COR-L47 (cell line): ENCODE measurements around the gene AMH.

ENCODE experiments used
- DNase-seq: peaks from one replicate; lab custom pipeline; 2025; lab: John Stamatoyannopoulos, UW

Gene AMH

DNA sequence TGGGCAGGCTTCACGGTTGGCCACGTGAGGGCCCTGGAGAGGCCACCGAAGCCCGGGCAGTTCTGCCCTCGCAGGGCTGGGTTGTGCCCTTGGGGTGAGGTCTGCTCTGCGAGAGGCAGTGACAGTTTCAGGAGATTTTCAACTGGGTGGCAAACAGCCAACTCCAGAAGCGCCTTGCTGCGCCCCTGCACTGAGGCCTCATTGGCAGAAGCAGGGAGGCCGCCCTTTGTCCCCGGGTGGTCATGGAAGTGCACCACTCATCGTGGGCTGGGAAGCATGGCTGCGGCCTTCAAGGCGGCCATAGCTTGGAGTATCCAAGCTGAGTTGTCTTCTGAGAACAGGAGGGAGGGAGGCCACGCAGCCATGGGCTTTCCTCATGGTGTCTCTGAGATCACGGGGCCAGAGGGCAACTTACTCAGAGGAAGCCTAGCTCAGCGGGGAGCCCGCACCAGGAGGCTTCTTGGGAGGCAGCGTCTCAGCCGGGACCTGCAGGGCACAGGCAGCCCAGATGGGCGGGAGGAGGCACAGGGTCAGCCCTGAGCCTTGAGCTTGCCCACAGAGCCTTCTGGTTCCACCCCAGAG lies 27.8 kb upstream of the AMH start:
- DNase-seq: no peak

DNA sequence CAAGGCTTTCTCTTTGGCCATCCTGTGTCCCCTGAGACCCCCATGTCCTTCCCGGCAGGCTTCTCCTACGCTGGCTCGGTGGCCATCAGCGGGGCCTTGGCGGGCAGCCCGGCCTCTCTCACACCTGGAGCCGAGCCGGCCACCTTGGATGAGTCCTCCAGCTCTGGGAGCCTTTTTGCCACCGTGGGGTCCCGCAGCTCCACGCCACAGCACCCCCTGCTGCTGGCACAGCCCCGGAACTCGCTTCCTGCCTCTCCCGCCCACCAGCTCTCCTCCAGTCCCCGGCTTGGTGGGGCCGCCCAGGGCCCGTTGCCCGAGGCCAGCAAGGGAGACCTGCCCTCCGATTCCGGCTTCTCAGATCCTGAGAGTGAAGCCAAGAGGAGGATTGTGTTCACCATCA lies 27.2 kb upstream of the AMH start:
- no peak for DNase-seq

DNA sequence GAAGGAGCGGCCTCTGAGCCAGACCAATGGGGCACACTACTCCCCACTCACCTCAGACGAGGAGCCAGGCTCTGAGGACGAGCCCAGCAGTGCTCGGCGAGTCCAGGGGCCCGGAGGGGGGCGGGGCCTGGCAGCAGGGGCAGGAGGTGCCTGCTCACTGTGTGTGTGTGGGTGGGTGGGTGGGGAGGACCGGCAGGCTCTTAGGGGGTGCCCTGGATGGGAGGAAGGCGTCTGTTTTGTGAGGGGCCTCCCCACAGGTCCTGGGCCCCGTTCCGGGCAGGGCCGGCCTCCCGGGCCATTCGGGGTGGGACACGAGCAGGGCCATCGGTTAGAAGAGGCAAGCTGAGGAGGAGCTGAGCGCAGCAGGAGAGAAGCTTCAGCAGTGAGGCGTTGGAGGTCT lies 25.7 kb upstream of the AMH start:
- DNase-seq: no peak

DNA sequence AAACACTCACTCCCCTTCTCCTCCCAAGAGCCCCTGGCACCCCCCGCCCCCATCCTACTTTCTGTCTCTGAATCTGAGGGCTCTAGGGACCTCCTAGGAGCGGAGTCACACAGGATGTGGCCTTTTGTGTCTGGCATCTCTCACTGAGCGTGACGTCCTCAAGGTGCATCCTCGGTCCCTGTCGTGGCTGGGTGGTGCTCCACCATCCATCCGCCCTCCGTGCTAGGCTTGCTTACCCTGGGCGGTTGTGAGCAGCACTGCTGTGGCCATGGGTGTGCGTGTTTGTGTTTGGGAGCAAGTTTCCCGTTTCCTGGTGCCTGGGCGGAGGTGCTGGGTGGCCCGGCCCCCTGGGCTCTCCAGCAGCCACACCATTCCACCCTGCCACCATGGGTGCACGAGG lies 25.2 kb upstream of the AMH start:
- DNase-seq: no peak

DNA sequence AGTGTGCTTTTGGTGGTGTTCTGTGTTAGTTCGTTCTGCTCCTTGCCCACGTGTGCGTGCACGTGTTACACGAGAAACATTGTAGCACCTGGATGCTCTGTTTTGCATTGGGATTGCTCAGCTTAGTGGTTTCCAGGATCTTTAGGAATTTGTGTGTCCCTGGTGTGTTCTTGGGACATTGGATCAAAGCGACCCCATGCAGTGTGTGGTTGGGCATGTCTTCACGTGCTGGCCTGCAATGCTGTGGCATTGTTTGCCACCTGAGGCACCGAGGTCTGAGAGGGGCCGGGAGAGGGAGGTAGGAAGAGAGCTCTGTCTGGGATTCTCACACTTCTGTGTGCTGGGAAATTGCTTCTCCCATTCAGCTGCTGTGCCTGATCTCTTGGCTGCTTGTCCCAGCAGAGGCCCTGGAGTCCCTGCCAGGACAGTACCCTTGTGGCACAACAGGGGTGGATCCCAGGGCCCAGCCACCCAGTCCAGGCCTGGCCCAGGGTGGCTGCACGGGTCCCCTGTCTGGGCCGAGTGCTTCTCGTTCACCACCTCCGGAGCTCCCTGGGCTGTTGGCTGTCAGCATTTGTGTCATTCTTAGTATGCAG lies 24.3 kb upstream of the AMH start:
- no peak for DNase-seq

DNA sequence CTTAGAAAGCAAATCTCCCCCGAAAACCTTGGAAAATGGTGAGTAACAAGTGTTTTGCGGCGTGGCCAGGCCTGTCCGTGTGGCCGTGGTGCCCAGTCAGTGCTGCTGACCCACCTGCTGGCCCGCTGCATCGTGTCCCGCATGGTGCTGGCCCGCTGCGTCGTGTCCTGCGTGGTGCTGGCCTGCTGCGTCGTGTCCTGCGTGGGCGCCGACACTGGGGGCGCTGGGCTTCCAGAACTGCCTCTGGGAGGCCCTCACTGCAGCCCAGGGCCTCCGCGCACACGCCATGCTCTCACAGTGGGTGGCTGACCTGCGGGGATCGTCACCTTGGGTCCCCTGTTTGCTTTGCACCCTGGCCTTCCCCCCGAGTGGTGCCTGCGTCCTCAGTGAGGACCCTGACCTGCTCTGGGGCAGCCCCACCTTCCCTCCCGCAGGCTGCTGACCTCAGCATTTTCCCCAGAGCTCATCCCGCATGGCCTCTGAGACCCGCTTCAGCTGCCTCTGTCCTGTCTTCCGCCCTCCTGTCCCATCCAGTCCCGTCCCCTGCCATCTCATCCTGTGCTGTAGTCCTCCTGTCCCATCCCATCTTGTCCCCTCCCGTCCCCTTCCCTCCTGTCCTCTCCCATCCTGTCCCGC lies 23.6 kb upstream of the AMH start:
- no peak for DNase-seq

DNA sequence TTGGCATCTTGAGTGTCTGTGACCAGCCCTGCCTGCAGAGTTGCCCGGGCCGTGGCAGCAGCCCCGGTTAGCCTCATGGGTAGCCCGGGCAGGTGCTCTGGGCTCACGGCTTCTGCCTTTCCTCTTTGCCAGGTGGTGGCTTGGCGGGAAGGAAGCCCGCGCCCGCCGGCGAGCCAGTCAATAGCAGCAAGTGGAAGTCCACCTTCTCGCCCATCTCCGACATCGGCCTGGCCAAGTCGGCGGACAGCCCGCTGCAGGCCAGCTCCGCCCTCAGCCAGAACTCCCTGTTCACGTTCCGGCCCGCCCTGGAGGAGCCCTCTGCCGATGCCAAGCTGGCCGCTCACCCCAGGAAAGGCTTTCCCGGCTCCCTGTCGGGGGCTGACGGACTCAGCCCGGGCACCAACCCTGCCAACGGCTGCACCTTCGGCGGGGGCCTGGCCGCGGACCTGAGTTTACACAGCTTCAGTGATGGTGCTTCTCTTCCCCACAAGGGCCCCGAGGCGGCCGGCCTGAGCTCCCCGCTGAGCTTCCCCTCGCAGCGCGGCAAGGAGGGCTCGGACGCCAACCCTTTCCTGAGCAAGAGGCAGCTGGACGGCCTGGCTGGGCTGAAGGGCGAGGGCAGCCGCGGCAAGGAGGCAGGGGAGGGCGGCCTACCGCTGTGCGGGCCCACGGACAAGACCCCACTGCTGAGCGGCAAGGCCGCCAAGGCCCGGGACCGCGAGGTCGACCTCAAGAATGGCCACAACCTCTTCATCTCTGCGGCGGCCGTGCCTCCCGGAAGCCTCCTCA lies 22.9 kb upstream of the AMH start:
- no peak for DNase-seq

DNA sequence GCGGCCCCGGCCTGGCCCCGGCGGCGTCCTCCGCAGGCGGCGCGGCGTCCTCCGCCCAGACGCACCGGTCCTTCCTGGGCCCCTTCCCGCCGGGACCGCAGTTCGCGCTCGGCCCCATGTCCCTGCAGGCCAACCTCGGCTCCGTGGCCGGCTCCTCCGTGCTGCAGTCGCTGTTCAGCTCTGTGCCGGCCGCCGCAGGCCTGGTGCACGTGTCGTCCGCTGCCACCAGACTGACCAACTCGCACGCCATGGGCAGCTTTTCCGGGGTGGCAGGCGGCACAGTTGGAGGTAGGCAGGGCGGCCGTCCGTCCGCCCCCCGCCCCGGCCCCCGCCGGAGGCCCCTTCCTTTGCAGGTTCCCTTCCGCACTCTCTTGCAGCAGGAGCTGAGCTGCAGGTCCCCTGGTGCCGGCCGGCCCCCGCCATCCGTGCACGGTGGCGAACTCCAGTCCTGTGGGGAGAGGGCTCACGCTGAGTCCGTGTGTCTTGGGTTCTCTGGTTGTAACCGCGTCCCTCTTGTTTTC lies 22.2 kb upstream of the AMH start:
- no peak for DNase-seq

DNA sequence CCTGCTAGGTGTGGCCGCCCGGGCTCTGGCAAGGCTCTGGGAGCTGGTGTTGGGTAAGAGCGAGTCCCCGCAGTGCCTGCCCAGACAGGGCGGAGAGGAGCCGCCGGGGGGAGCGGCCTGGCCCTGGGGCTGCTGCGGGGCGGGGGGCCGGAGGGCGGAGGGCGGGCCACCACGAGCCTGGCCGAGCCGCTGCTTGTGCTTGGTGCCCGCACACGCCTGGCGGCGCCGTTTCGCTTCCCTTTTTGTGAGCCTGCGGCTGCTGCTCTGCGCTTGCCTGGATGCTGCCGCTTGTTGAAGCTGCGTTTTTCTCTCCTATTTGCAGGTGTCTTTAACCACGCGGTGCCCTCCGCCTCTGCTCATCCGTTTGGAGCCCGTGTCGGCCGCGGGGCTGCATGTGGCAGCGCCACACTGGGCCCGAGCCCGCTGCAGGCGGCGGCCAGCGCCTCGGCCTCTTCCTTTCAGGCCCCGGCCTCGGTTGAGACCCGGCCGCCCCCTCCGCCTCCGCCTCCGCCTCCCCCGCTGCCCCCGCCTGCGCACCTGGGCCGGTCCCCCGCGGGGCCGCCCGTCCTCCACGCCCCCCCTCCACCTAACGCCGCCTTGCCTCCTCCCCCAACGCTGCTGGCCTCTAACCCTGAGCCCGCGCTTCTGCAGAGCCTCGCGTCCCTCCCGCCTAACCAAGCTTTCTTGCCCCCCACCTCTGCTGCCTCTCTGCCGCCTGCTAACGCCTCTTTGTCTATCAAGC lies 21.5 kb upstream of the AMH start:
- no peak for DNase-seq

DNA sequence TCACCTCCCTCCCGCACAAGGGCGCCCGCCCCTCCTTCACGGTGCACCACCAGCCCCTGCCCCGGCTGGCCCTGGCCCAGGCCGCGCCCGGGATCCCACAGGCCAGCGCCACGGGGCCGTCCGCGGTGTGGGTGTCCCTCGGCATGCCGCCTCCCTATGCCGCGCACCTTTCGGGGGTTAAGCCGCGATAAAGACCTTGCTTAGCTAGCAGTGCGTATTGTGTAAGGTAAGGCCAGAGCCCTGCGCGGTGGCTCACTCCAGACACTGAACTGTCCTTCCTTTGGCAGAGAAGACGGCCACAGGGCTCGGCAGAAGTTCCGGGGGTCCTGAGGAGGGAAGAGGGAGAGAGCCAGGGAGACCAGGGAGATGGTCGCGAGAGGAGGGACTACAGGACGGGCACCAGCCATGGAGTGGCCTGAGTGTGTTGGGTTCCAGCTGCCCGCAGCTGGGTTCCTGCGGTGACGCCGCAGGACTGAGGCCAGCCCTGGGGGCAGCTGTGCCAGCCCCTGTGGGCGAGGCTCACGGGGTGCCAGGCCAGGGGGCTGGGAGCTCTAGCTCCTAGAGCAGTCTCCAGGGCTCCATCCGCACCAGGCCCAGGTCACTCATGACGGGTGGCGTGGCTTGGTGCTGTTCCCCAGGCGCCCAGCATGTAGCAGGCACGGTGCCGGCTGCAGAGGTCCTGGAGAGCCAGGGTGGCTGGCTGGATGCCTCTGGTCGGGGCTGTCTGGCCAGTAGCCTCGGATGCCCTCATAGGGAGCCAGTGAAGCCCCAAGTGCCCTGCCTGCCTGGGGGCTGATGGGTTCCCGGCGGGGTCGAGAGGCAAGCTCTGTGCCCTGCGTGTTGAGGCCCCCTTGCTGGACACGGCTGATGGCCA lies 20.7 kb upstream of the AMH start:
- DNase-seq: no peak

DNA sequence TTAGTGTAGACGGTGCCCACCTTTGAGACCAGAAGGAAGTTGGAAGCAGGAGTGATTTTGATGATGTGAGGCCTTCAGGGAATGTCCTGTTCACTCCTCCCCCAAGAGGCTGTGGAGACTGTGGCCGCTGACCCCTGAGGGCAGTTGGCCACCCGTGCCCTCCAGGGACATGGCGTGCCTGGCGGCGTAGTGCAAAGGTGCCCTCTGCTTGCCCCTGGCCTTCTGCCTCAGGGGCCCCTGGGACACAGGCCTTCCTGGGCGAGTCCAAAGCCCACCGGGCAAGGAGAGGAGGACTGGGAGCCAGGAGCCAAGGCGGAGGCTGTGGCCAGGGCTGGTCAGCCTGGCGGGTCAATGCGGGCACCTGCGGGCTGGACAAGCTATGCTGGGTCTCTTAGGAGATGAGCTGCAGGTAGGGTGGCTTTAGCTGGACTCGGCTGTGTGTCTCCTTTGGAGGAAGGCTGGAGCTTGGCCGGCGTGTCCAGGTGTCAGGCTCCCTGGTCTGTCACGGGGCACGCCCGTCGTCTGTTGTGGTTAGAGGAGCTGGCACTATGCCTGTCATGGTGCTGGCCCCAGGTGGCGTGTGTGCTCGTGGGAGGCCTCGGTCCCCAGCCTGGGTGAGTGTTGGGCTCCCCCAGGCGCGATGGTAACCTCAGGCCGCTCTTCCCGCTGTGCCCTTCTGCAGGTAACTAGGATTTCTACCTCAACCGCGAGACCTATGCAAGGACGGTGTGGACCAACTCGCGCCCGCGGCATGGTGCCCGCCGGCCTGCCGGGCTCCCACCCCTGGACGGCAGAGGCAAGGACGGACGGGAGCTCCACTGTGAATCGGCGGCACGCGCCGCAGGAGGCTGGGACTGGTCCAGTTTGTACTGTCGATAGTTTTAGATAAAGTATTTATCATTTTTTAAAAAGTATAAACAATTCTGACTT lies 19.8 kb upstream of the AMH start:
- DNase-seq: no peak

DNA sequence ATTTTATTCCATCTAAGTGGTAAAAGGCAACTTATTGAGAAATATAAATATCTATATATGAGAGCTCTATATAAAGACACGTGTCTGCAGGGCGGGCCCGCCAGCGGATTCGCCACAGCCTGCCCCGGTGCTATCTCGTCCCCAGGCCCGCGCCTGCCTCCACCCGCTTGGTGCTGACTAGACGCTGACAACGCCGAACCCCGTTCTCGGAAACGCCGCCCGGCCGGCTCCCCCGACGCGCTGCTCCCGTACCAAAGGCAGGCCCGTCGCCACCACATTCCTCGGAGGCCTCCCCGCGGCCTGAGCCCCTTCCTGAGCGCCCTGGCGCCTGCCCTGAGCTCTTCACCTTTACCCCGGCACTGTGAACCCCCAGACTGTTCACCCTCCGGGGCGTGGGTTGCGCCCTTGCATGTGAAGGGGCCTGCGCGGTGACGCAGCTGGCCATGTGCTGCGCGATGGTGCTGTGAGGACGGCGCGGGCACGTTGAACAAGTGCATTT lies 19.0 kb upstream of the AMH start:
- no peak for DNase-seq

DNA sequence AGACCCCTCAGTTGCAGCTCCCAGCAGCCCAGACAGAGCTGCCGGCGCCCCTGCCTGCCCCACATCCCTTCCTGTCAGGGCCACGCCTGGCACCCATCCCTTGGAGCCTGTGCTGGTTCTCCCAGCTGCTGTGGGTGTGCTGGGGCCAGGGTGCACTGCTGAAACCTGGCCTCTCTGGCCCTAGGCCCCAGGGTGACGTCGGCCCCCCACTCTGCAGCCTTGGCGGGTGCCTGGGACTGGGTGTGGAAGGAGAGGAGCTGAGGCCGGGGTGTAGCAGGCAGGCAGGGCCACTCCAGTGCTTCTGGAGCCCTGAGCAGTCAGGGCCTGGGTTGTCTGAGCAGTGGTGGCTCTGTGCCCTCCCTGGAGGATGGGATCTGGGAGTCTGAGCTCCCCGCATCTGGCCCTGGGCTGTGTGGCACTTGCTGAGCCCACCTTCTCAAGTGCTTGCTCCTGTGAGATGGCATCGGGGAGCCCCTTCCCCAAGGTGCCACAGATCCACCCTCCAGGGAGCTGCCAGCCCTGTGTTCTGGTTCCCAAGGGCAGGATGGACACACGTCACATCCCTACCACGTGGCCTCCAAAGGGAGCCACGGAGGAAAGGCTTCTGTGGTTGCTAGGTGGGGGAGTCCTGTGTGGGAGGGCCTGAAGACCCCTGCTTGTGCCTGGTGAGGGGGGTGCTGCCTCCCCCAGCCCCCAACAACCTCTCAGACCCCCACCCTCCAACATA lies 18.2 kb upstream of the AMH start:
- no peak for DNase-seq

DNA sequence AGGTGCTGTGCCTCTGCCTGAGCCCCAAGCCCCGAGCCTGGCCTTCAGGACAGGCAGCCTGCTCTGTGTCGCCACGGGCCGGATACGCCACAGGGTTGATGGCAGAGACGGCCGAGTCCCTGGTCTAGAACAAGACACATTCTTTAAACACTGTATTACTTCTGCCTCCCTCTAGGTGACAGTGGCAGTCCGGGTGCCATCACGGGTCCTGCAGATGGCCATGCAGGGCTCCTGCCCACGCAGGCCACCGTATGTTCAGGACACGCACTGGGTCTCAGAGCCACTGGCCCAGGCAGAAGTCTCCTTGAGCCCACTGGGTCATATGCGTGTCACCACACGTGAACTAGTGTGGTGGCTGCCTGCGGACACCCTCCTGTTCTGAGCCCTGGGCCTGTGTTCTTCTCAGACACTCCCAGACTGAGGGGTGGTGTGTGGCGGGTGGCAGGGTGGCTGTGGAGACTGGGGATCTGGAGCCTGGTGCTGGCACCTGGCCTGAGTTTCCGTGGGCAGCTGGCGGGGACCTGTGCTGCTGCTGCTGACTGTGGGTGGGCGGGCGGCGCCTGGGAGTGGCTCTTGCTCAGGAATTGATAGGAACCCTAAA lies 17.4 kb upstream of the AMH start:
- no peak for DNase-seq

DNA sequence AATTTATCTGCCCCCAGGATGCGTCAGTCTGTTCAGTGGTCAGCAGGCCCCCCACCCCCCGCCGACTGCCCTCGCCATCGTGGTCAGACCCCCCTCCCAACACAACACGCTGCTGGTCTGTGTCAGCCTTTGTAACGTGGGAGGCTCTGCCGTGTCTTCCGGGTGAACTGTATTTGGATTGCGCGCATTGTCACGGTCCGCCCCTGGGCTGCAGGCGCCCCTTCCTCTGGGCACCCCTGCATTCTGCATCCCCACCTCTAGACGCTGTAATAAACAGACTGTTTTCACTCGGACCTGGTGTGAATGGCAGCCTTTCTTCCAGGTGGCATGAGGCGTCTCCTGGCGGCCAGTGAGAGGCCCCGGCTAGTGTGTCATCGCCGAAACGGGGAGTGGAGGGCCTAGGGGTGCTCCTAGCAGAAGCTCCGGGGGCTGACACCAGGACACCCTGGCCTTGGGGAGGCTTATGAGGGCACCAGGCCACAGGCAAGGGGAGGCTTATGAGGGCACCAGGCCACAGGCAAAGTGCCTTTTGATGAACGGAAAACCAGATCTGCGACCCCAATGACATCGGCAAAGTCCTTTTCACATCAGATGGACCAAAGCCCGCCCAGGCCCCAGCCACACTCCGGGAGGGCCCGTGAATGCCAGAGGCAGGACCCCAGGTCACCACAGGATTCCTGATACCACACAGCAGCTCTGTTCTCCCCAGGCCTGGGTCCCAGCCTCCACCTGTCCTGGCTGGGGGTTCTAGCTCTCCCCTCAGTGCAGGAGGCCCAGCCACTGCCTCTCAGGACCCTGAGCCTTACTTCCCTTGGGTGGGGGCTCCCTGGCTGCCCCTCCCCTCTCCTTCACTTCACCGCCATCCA lies 16.6 kb upstream of the AMH start:
- no peak for DNase-seq

DNA sequence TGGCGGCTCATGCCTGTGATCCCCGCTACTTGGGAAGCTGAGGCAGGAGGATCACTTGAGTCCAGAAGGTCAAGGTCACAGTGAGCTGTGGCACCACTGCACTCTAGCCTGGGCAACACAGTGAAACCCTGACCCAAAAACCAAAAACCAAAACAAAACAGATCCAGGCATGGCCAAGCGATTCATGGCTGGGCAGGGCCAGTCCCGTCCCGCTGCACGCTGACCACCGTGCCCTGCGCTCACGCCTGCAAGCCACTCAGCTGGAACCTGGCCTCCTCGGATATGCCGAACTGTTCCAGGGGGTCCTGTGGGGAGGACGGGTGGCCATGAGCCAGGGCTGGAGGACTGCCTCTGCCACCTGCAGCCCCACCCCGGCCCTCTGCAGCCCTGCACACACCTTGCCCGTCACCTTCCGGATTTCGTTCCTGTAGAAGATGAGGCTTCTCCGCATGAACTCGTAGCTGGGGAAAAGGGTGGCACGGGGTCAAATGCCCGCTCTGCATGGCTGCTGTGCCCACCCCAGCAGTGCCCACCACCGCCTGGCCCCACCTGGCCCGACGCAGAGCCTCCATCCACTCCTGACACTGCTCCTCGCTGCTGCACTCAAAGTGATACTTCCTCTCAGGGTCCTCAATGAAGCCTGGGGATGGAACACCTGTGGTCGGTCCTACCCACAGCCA lies 15.4 kb upstream of the AMH start:
- DNase-seq: no peak

DNA sequence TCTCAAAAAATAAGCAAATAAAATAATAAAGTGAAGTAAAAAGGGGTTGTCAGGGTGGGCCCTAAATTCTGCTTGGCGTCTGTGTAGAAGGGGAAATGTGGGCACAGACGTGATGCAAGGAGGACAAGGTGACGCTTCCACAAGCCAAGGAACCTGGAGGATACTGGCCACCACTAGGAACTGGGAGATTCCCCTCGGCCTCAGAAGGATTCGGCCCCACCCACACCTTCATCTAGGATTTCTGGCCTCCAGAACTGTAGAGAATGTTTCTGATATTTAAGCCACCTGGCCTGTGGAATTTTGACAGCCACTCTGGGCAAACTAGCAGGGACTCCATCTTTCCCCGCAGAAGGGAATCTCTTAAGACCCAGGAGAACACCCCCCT lies 14.1 kb upstream of the AMH start:
- DNase-seq: no peak
